Nephron progenitor cell (in vitro differentiated cells): ENCODE results near the gene MRPL2.

ENCODE experiments used
- DNase-seq: peaks from one replicate; pipeline ENCODE4 v3.0.0; 2021
- H3K27ac Mint-ChIP-seq: 2 replicates; pipeline ENCODE4 v1.8.0; 2021; ENCODE audit warnings: mild to moderate bottlenecking, moderate library complexity, mixed read lengths
- H3K27me3 Mint-ChIP-seq: 2 replicates; pipeline ENCODE4 v1.8.0; 2021; ENCODE audit warnings: mild to moderate bottlenecking, low read depth, mixed read lengths; ENCODE audit not compliant: poor library complexity
- H3K36me3 Mint-ChIP-seq: 2 replicates; pipeline ENCODE4 v1.8.0; 2021; ENCODE audit warnings: low read depth, mixed read lengths
- H3K4me1 Mint-ChIP-seq: 2 replicates; pipeline ENCODE4 v1.8.0; 2021; ENCODE audit warnings: mixed read lengths
- H3K4me3 Mint-ChIP-seq: 2 replicates; pipeline ENCODE4 v1.8.0; 2021; ENCODE audit warnings: mild to moderate bottlenecking, moderate library complexity, mixed read lengths
- H3K9me3 Mint-ChIP-seq: 2 replicates; pipeline ENCODE4 v1.8.0; 2021; ENCODE audit warnings: mild to moderate bottlenecking, moderate library complexity, mixed read lengths
- TF ChIP-seq, protein P1 (sequence below): fragments of 200-600 bp; sonication (generic); IDR thresholded peaks from 2 replicates; pipeline ENCODE4 v1.5.0; 2021; ENCODE audit warnings: antibody characterized with exemption

MRPL2 gene

DNA sequence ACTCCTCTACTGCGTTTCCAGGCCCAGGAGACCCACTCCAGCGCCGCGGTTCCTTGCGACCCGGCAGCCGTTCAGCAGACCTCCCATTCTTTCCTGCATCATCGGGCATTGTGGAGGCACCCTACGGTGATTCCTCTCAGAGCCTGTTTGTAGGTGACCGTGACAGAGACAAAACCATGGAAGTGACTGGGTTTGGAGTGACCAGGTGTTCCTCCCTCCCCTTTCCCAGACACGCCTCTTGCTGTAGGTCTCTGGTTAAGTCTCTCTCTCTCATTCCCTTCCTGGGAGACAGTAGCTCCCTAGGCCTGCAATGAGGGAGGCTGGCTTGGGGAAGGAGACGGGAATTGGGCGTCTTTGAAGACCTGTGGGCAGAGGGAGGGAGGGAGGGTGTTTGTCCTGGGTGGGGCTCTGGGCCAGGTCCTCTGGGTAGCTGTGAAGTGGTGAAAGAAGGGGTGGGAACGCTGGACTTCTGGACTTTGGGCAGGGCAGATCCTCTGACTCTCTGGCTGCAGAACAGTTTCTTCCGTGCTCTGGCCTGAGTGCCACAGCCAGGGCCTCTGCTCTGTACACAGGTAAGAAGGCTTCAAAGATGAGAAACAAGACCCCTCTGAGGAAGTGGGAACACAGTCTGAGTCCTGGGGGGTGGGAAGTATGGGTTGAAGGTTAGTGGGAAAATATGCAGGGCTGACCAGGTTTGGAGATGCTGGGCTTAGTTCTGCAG lies 960 bp upstream of the MRPL2 start:
- TF ChIP-seq, protein P1, sequence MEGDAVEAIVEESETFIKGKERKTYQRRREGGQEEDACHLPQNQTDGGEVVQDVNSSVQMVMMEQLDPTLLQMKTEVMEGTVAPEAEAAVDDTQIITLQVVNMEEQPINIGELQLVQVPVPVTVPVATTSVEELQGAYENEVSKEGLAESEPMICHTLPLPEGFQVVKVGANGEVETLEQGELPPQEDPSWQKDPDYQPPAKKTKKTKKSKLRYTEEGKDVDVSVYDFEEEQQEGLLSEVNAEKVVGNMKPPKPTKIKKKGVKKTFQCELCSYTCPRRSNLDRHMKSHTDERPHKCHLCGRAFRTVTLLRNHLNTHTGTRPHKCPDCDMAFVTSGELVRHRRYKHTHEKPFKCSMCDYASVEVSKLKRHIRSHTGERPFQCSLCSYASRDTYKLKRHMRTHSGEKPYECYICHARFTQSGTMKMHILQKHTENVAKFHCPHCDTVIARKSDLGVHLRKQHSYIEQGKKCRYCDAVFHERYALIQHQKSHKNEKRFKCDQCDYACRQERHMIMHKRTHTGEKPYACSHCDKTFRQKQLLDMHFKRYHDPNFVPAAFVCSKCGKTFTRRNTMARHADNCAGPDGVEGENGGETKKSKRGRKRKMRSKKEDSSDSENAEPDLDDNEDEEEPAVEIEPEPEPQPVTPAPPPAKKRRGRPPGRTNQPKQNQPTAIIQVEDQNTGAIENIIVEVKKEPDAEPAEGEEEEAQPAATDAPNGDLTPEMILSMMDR, result no peak
- H3K27me3 Mint-ChIP-seq, result no peaks in the 10 kb centered on the region
- peak overlapping the region; percentile 99 for H3K27ac Mint-ChIP-seq
- DNase-seq, result no peak
- H3K9me3 Mint-ChIP-seq, result no peaks in the 10 kb centered on the region
- H3K4me1 Mint-ChIP-seq, result peaks cover 35% of the 10 kb centered on the region
- H3K36me3 Mint-ChIP-seq, result peaks cover 40% of the 10 kb centered on the region
- H3K4me3 Mint-ChIP-seq, result peak overlapping the region; percentile 95

DNA sequence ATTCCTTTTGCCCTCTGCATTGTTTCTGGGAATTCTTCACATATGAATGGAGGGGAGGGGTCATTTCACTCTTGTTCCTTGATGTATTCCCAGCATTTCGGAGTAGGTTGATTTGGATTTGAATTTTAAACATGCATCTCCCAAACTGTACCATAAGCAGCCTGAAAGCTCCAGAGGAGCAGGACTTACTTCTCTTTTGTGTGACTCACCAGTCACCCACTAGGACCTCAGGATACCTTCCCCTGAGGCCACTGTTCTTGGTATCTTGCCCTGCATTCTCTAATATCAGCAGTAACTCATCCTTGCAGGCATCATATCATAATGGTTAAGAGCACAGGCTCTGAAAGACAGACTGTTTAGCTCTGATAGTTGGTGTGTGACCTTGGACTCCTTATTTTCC lies 703 bp downstream of the MRPL2 start:
- no peaks in the 10 kb centered on the region for H3K9me3 Mint-ChIP-seq
- peak overlapping the region; percentile 99 for H3K27ac Mint-ChIP-seq
- H3K36me3 Mint-ChIP-seq, result peaks cover 36% of the 10 kb centered on the region
- H3K27me3 Mint-ChIP-seq, result no peaks in the 10 kb centered on the region
- H3K4me1 Mint-ChIP-seq, result peaks cover 42% of the 10 kb centered on the region
- DNase-seq, result no peak
- TF ChIP-seq, protein P1, result no peak
- peak overlapping the region; percentile 95 for H3K4me3 Mint-ChIP-seq

DNA sequence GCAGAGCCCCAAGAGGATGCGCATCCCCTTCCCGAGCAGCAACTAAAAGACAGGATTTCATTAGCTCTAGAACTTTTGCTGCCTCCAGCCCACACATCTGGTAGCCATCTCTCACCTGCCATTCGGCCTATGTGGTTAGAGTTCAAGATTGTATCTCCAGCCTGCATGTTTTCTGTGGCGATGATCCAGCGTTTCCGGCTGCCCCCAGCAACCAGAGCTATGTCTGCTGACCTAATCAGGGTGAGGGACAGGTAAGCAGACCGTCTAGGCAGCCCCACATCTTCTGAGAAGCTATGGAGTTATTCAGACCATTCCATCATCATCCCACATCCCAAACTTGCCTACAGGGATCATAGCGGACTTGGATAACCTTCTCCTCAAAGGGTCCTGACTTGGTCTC lies 3.3 kb downstream of the MRPL2 start:
- Mint-ChIP-seq H3K27me3 (no peaks in the 10 kb centered on the region), H3K9me3 (no peaks in the 10 kb centered on the region), H3K27ac (peak overlapping the region; percentile 58), H3K36me3 (peaks cover 37% of the 10 kb centered on the region), H3K4me3 (no peak overlapping the region), H3K4me1 (peaks cover 56% of the 10 kb centered on the region)
- TF ChIP-seq, protein P1, result no peak
- no peak for DNase-seq

DNA sequence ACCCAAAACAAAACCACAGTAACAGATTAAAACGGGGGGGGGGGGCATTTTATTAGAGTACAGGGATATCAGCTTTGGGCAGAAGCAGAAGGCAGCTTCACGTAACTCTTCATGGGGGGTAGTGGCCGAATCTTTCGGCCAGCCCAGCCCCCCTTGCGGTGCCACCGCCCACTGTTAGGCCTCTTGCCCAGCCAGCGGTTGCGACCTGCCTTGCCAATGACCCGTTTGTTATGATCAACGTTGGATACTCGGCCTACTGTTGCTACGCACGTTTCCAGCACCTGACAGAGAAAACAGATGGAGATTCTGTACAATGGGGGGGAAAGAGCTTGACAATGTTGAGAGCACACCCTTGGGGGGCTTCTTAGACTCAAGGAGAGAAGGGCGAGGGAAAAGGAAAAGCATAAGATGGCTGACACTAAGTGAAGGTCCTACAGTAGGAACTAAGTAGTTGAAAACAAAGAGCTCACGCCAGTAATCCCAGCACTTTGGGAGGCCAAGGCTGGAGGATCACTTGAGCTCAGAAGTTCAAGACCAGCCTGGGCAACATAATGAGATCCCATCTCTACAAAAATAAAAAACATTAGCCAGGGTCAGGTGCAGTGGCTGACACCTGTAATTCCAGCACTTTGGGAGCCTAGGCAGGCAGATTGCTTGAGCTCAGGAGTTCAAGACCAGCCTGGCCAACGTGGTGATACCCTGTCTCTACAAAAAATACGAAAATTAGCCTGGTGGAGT lies 4.9 kb downstream of the MRPL2 start:
- TF ChIP-seq, protein P1, result no peak
- Mint-ChIP-seq H3K4me1 (peaks cover 54% of the 10 kb centered on the region), H3K27me3 (no peaks in the 10 kb centered on the region), H3K9me3 (no peaks in the 10 kb centered on the region), H3K4me3 (peak overlapping the region; percentile 96), H3K36me3 (peaks cover 53% of the 10 kb centered on the region), H3K27ac (peak overlapping the region; percentile 98)
- no peak for DNase-seq

DNA sequence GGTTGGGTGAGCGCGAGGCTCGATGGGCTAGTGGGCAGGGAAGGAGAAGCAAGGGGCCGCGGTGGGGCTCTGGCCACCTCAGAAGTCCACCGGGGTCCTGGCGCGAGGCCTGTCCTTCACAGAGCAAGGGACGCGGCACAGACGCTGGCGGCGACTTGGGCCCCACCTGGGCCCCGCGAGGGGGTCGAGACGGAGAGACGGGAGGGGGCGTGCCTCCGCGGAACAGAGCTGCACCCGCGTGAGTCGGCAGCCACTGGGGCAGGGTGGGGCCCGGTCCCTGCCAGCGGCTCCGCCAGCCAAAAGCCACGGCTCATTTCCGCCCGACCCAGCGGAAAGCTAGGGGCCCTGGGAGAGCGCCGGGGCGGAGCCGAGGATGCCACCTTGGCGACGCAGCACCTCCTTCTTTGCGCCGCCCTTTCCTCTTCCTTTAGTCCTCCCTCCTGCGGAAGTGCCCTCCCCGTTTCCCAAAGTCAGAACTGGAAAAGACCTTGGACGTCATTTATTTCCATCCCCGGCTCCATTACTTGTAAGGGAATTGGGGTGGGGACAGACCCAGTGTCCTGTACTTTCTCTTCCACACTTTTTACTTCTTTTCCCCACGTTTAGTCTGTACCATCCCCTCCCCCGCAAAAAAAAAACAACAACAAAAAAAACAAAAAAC lies 5.6 kb downstream of the MRPL2 start, which contains the start of gene CUL7:
Gene CUL7, minus strand, starts transcription at position 307 of the 661 bp plus-strand sequence. CDS start 1,063 bp downstream, outside the sequence.
- Mint-ChIP-seq H3K9me3 (no peaks in the 10 kb centered on the region), H3K4me1 (peaks cover 48% of the 10 kb centered on the region), H3K36me3 (peaks cover 57% of the 10 kb centered on the region), H3K4me3 (peak within 1 kb of the TSS; percentile 96), H3K27me3 (no peaks in the 10 kb centered on the region), H3K27ac (peak within 1 kb of the TSS; percentile 98)
- TF ChIP-seq, protein P1, result no peak
- DNase-seq, result peak; percentile 85
